ENCODE measurements around the gene CLCN7. TPM values are rescaled to one million over a fixed set of nuclear protein-coding genes. Genes with fewer than 3 reads are reported as not detected.

Gene CLCN7
- total and polyA plus RNA-seq, 2 of the 8 experiments (the other 6 are each of a cell fraction or from before 2014, with no cell fraction given) = 38.6 to 81.5 TPM

DNA sequence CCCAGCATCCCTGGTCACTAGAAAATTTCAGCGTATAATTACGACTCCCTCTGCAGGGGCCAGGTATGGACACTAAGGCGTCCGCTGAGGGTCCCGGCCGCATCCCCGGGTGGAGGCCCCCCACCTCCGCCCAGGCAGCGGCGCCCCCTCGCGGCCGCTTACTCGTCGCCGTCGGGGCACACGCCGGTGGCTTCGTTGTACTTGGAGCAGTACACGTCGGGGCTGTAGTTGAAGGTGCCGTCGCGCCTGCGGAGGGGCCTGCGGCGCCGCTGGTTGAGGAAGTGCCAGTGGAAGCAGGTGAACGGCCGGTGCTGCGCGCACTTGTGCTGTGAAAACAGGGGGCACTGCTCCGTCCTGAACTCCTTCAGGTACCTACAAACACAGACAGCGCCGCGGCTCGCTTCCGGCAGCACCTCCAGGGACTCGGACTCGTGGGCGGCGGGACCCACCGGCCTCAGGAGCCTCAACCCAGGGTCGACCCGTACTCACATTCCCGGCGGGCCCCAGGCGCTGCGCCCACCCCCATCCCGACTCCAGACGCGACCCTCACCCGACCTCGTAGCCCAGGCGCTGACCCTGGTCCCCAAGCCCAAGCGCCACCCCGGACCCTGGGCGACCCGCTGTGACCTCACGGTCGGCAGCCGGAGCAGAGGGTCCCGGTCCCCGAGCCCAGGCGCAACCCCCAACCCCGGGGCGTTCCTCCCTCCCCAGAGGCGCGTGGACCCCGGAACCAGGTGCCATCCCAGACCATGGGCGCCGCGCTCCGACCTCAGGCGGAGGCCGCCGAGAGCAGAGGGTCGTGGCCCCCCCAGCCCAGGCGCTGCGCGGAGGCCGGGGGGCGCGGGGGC is 60.9 kb downstream of the CLCN7 start (continued):
- TF ChIP-seq POLR2AphosphoS5 (IDR thresholded peaks at IDR 0.05; ENCODE audit: low read depth, low read length) = no peak
- peak; percentile 41; the same call in 1 of the 2 replicates for TF ChIP-seq TAF1 (IDR thresholded peaks at IDR 0.05; ENCODE audit: low read depth, low read length)
- TF ChIP-seq TBP (IDR thresholded peaks at IDR 0.05; ENCODE audit: low read depth, low read length) = no peak
